Kidney tubule cell (primary cell): Measurements from ENCODE around the gene TFDP2.
"Not testable (repeated sequence)": the region's sequence is repeated elsewhere in the genome, so short reads cannot be mapped to it uniquely, and the experiment has no call there.

ENCODE experiments used
- DNase-seq: peaks from one replicate; pipeline ENCODE4 v3.0.0-alpha.2; 2018; ENCODE audit warnings: low spot score

Gene TFDP2

DNA sequence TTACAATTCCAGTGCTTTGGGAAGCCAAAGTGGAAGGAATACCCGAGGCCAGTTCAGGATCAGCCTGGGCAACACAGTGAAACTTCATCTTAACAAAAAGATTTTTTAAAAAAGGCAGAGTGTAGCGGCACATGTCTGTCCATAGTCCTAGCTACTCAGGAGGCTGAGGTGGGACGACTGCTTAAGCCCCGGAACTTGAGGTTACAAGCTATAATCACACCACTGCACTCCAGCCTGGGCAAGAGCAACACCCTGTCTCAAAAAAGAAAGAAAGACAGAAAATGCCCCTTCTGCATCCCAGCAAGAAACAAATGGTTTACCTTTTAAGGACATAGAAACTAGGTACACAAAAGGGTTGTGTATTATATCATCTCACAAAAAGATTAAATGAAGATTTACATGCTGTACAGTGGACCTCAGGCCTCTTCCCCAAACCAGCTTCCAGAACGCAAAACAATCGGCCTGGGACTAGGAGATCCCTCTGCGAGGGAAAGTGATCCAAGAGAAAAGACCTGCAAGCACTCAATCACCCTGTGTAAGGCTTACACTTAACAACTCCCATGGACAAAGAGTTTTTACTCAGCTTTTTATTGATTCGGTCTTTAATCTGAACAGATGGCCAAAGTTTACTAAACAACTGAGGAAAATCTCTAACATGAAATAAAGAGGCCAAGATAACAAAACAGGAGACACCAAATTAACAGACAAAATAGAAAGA lies 21.2 kb downstream of the TFDP2 start:
- no peak for DNase-seq

GRCh38 chr3:142124243-142124642 lies 25.1 kb downstream of the TFDP2 start:
- no peak for DNase-seq

GRCh38 chr3:142120707-142121106 lies 28.6 kb downstream of the TFDP2 start:
- no peak for DNase-seq

DNA sequence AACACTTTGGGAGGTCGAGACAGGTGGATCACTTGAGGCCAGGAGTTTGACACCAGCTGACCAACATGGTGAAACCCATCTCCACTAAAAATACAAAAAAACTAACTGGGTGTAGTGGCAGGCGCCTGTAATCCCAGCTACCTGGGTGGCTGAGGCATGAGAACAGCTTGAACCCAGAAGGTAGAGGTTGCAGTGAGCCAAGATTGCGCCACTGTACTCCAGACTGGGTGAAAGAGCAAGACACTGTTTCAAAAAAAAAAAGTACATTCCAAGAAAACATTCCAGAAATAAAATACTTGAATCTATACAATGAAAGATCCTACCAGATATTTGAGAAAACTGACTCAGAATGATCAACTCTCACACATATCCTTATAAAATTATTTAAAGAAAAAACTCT lies 30.4 kb downstream of the TFDP2 start:
- no peak for DNase-seq

GRCh38 chr3:142117056-142117851 lies 32.1 kb downstream of the TFDP2 start:
- DNase-seq = peak; percentile 85

- DNase-seq = no peak
Measured at GRCh38 chr3:142115867-142116668, 33.3 kb downstream of the TFDP2 start.

DNA sequence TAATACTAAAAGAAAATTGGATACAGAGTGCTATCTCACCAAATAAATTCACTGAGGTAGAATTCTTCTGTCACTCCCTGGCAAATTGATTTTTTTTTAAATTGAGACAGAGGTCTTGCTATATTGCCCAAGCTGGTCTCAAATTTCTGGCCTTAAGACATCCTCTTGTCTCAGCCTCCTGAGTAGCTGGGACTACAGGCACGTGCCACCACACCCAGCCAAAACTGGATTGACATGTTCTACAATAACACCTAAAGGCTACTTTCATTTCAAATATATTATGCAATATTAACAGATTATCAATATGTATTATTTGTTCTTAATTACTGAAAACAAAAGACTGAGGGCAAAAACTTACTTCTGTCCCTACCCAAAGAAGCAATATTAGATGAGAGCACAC lies 36.7 kb downstream of the TFDP2 start:
- no peak for DNase-seq

GRCh38 chr3:142106548-142106947 lies 42.8 kb downstream of the TFDP2 start:
- DNase-seq = no peak

DNA sequence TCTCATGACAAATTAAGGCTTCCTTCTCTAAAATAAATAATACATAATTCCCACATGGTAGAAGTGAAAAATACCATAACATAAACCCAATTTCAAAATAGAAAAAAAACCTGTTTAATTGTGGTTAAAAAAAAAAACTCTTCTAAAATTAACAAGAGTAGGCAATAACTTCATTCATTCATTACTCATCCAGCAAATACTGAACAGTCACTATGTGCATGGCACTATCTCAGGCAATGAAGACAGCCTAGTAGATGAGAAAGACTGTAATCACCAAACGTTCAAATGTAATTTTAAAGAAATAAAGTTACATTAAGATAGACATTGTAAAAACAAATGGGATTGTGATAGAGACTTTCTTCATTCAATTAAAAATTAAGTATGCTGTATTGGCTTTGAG lies 43.4 kb downstream of the TFDP2 start:
- DNase-seq = no peak

DNA sequence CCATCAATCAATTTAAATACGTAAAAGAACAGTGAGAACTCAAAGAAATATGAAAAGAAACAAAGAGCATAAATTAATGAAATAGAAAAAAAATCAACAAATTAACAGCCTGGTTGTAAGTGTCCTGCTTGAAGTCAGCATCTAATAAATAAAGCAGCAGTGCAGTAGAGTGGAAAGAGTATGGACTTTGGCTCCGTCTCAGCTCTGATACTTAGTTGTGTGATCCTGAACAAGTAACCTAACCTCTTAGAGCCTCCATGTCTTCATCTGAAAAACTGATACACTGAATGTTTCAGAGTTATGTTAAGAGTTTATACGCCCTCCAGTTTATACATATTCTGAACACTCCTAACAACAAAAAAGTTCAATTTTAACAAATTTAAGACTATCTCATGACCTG lies 44.6 kb downstream of the TFDP2 start:
- DNase-seq = no peak

- DNase-seq = peak; percentile 46
Measured at GRCh38 chr3:142098964-142099363, 50.4 kb downstream of the TFDP2 start.

- no peak for DNase-seq
Measured at GRCh38 chr3:142097099-142097843, 52.1 kb downstream of the TFDP2 start.

- no peak for DNase-seq
Measured at GRCh38 chr3:142095841-142096240, 53.5 kb downstream of the TFDP2 start.

DNA sequence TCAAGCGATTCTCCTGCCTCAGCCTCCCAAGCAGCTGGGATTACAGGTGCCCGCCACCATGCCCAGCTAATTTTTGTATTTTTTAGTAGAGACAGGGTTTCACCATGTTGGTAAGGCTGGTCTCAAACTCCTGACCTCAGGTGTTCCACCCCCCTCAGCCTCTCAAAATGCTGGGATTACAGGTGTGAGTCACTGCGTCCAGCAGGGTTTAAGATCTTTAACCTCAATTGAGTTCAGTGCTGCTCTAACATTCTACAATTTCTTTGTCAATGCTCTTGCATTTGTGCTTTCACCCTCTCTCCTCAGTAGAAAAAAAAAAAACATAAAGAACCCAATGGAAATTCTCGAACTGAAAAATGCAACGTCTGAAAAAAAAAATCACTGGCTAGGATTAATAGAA lies 60.4 kb downstream of the TFDP2 start:
- peak; percentile 51 for DNase-seq

- DNase-seq = peak; percentile 95
Measured at GRCh38 chr3:142088522-142088921, 60.8 kb downstream of the TFDP2 start.

GRCh38 chr3:142087676-142088075 lies 61.7 kb downstream of the TFDP2 start:
- peak; percentile 92 for DNase-seq

GRCh38 chr3:142086581-142087090 lies 62.7 kb downstream of the TFDP2 start:
- peak; percentile 84 for DNase-seq

- DNase-seq = no peak
Measured at GRCh38 chr3:142081178-142081577, 68.2 kb downstream of the TFDP2 start.

GRCh38 chr3:142077859-142078500 lies 71.4 kb downstream of the TFDP2 start:
- no peak for DNase-seq

GRCh38 chr3:142077155-142077858 lies 72.0 kb downstream of the TFDP2 start:
- no peak for DNase-seq

- not testable (repeated sequence) for DNase-seq
Measured at GRCh38 chr3:142075656-142076055, 73.7 kb downstream of the TFDP2 start.
